ENCODE results near the gene GPR82.

The GPR82 gene

DNA sequence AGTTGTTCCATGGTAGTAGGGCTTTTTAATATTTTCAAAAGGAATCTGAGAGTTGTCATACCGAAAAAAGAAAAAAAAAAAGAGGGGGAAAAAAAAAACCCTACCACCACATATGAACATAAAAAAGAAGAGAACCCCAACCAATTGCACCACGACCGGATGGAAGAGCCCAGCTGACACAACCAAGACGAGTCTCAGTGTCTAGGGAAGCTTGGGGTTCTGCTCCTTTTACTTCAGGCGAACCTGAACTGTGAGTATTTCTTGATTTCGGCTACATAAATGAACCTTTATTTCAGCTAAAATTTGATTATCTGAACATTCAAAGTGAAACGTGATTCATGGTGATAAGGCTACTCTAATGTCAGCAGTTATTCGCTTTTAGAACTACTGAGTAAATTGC, 35.1 kb upstream of the GPR82 start, which contains the start of gene GPR34:
GPR34 (plus strand) TSS at position 139 of the 400 bp plus-strand sequence. CDS start 6,661 bp downstream, outside the sequence.
- CTCF ChIA-PET: no interaction called here
- DNase-seq (ENCODE audit: extremely low spot score): no peak
- POLR2A ChIA-PET: no interaction called here
- TF ChIP-seq, protein P1, sequence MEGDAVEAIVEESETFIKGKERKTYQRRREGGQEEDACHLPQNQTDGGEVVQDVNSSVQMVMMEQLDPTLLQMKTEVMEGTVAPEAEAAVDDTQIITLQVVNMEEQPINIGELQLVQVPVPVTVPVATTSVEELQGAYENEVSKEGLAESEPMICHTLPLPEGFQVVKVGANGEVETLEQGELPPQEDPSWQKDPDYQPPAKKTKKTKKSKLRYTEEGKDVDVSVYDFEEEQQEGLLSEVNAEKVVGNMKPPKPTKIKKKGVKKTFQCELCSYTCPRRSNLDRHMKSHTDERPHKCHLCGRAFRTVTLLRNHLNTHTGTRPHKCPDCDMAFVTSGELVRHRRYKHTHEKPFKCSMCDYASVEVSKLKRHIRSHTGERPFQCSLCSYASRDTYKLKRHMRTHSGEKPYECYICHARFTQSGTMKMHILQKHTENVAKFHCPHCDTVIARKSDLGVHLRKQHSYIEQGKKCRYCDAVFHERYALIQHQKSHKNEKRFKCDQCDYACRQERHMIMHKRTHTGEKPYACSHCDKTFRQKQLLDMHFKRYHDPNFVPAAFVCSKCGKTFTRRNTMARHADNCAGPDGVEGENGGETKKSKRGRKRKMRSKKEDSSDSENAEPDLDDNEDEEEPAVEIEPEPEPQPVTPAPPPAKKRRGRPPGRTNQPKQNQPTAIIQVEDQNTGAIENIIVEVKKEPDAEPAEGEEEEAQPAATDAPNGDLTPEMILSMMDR (IDR thresholded peaks at IDR 0.05; ENCODE audit: control extremely low read depth, extremely low read depth, low read depth, missing control alignments): no peak

DNA sequence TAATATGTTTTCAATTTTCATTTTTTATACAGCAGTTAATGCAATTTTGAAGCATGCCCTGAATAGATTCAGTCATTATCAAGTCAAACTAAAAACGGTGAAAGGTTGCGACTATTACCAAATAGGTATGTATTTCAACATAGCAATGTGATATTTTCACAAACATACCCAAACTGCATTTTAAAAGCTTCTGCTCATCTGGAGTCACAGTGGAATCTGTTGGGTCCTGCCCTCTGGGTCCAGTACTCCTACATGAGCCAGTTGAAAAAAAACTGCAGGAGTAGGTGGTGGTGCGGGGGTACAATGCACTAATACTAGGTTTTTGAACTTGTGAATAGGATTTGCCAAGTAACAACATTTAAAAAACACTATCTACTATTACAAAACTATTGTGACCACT, 34.3 kb upstream of the GPR82 start:
- CTCF ChIA-PET: no interaction called here
- POLR2A ChIA-PET: no interaction called here
- no peak for DNase-seq (ENCODE audit: extremely low spot score)
- TF ChIP-seq, protein P1 (IDR thresholded peaks at IDR 0.05; ENCODE audit: control extremely low read depth, extremely low read depth, low read depth, missing control alignments): no peak

DNA sequence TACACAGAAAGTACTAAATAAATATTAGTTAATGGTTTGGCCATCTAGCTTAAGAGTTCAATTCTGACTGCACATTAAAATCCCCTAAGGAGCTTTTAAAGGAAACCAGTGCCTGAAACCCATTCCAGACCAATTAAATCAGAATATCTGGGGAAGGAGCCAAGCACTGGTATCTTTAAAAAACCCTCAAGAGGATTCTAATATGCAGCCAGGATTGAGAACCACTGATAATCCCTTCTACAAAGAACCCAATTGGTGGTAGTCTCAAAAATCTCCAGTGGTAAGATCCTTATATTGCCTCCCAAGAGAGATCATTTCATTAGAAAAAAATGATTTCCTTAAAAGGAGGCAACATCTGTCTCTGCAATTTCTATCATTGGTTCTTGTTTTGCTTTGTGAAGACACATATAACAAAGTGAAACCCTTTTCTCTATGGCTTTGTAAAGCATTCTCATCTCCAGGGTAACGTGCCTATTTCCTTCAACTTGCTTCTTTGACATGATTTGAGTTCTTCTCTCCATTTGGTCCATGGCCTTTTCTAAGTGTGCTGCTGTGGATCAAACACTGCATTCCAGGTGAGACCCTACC, 31.7 kb upstream of the GPR82 start:
- no peak for DNase-seq (ENCODE audit: extremely low spot score)
- CTCF ChIA-PET: interaction anchor here (1.4 kb wide), 1 partner anchor 11 kb away, joined by 3 read pairs; no protein-coding TSS in a partner anchor
- POLR2A ChIA-PET: no interaction called here
- TF ChIP-seq, protein P1 (IDR thresholded peaks at IDR 0.05; ENCODE audit: control extremely low read depth, extremely low read depth, low read depth, missing control alignments): no peak

DNA sequence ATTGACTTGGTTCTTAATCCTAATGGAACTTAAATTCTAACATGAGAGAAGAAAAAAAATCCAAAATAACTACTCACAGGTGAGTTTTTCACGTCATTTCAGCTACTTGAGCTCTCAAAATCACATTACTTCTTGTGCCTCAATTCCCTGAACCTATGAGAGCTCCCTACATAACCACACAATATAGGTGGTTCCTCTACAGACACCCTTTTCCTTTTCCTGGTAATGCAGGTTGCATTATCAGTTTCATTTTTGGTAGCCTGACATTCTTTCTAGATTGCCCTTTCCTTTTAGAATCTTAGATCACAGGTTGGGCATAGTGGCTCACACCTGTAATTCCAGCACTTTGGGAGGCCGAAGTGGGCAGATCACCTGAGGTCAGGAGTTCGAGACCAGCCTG, 31.0 kb upstream of the GPR82 start:
- no peak for DNase-seq (ENCODE audit: extremely low spot score)
- POLR2A ChIA-PET: no interaction called here

DNA sequence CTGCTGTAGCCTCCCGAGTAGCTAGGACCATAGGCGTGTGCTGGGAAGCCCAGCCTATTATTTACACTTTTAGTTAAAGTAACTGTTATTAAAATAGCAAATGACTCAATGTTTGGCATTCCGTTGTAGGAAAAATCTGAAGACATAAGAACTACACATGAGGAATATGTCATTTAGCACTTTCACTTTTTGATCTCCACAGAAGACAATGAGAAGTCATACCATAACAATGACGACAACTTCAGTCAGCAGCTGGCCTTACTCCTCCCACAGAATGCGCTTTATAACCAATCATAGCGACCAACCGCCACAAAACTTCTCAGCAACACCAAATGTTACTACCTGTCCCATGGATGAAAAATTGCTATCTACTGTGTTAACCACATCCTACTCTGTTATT, 28.6 kb upstream of the GPR82 start:
- ChIA-PET POLR2A (no interaction called here), CTCF (interaction anchor here (1.8 kb wide), 1 partner anchor 10 kb away, joined by 5 read pairs; no protein-coding TSS in a partner anchor)
- TF ChIP-seq, protein P1 (IDR thresholded peaks at IDR 0.05; ENCODE audit: control extremely low read depth, extremely low read depth, low read depth, missing control alignments): no peak
- DNase-seq (ENCODE audit: extremely low spot score): no peak

More for the DNA sequence above, 31.0 kb upstream of the GPR82 start:
- CTCF ChIA-PET: no interaction called here
- TF ChIP-seq, protein P1 (IDR thresholded peaks at IDR 0.05; ENCODE audit: control extremely low read depth, extremely low read depth, low read depth, missing control alignments): no peak

DNA sequence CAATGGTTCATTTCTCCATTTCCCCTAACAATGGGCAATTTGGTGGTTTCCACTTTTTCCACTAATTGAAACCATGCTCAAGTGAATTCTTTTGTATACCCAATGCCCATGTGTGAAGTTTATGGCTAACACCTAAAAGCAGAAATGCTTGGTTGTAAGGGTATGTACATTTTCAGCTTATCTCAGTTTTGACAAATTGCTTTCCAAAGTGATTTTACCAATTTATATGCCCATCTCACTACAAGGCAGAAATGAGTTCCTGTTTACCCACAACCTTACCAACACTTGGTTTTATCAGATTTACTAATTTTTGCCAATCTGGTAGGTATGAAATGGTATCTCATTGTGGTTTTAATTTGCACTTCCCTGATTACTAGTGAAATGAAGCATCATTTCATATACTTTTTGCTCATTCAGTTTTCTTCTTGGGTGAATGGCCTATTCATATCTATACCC, 20.4 kb upstream of the GPR82 start:
- DNase-seq (ENCODE audit: extremely low spot score): no peak
- ChIA-PET CTCF (interaction anchor here (1.4 kb wide), 2 partner anchors 11 to 12 kb away, joined by 3 read pairs; no protein-coding TSS in a partner anchor), POLR2A (no interaction called here)
- TF ChIP-seq, protein P1 (IDR thresholded peaks at IDR 0.05; ENCODE audit: control extremely low read depth, extremely low read depth, low read depth, missing control alignments): no peak
